T-helper 2 cell (primary cell): ENCODE measurements around the gene CFAP46.
"Not testable (repeated sequence)": the region's sequence is repeated elsewhere in the genome, so short reads cannot be mapped to it uniquely, and the experiment has no call there.

Experiments used
- DNase-seq, 5 experiments: peaks; one replicate each; pipeline versions ENCODE4 v3.0.0 to v3.0.0-alpha.2; 2012 to 2022

The CFAP46 gene

GRCh38 chr10:132912713-132913558 lies 29.4 kb downstream of the CFAP46 start:
- DNase-seq, result no peak

DNA sequence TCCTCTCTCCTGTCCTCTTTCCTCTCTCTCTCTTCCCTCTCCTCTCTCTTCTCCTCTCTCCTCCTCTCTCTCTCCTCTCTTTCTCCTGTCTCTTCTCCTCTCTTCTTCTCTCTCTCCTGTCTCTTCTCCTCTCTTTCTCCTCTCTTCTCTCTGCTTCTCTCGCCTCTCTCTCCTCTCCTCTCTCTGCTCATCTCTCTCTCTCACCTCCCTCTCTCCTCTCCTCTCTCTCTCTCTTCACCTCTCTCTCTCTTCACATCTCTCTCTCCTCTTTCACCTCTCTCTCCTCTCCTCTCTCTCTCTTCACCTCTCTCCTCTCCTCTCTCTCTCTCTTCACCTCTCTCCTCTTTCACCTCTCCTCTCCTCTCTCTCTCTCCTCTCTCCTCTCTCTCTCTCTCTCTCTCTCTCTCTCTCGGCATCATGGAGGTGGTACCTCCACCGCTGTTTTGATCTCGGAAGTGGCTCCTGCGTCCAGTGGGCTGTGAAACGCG lies 30.1 kb downstream of the CFAP46 start:
- DNase-seq, result no peak

DNA sequence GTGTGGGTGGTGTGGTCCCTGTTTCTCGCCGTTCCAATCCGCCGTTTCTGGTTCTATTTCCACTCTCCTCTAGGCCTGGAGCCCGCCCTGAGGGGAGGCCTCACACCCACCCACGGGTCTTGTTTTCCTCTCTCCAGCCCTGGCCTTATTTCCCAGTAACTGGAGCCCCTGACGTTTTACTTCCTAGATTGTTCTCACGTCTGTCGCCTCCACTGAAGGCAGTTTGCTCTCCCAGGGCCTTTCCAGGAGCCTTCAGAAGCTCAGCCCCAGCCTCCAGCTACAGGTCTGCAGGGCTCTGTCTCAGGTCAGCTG lies 30.6 kb downstream of the CFAP46 start:
- no peak for DNase-seq

DNA sequence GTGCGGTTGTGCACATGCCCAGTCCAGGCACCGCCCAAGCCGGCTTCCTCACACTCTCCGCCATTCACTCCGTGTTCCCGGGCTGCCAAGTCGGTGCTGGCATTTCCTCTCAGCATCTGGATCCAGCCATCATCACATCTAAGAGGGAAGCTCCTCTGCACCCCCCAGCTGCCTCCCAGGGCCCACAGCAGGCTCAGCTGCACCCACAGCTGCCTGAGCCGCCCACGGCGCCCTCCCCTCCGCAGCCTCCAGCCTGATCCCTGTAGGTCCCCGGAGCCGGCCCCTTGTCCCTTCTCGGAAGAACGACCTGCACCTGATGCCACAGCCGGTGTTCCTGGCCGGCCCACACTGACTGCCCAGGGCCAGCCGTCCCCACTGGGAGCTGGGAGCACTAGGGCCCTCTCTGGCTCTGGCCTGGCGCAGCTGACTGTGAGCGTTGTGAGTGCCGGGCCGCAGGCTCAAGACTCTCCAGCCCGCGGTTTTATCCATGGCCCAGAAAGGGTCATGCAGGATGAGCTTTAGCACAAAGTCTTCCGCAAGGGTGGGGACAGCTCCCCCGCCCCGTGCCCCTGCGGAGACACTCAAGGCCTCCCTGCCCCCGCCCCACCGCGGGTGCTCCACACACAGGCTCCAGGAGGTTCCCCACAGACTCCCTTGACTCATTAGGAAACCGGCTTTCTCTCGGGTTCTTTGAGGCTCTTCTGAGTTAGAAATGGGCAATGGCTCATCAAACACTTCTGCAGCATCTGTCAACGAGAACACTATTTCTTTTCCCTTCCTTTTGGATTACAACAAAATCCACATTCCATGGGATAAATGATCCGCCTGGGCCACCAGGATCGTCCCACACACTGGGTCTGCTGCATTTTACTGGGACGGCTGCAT lies 31.2 kb downstream of the CFAP46 start:
- DNase-seq, result no peak

- no peak for DNase-seq
These were observed 32.0 kb downstream of the CFAP46 start for GRCh38 chr10:132910186-132910880.

DNA sequence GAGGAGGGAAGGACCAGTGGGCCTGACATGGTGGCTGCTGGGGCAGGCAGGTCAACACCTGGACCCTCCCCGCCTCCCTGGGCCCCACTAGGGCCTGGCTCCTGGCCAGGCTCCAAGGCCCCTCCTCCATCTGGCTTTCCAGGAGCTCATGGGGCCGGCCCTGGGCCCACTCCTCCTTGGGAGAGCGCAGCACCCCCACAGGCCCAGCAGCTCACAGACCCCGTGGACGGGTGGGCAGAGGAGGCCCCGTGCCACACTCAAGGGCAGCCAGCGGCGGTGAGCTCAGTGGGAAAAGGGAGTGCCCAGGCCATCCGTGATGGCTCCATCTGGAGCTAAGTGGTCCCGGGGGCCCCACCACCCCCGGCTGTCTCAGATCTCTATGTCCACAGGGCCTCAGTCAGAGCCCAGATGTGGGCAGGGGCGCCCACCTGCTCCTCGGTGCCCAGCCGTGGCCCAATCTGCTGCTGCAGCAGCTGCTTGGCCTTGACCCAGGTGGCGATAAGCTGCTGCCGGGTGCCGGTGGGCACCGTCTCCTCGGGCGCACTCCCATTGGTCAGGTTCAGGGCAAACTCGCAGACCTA lies 32.8 kb downstream of the CFAP46 start:
- no peak for DNase-seq

GRCh38 chr10:132908621-132909295 lies 33.6 kb downstream of the CFAP46 start:
- no peak for DNase-seq

GRCh38 chr10:132907821-132908620 lies 34.3 kb downstream of the CFAP46 start:
- peak in 1 of 5 experiments; percentile 5 for DNase-seq

GRCh38 chr10:132906836-132907235 lies 35.5 kb downstream of the CFAP46 start:
- no peak for DNase-seq

GRCh38 chr10:132906106-132906505 lies 36.3 kb downstream of the CFAP46 start:
- no peak for DNase-seq

DNA sequence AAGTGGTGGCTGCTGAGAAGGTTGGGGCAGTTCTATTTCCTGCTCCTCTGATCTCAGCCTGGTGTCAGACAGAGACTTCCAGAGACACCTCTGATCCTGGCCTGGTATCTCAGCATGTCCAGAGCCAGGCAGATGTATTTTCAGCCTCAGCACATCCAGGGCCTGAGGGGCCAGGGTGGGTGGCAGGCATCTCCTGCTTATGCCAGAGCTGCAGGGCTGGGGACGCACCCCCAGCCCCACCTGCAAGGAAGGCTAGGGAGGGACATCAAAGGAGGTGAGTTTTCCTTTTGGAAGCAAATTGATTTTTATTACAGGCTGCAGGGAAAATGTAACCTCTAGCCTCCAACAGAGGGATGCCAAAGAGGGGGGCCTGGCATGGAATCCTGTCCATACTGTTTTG lies 36.7 kb downstream of the CFAP46 start:
- no peak for DNase-seq

- no peak for DNase-seq
These were observed 37.3 kb downstream of the CFAP46 start for GRCh38 chr10:132904814-132905649.

- DNase-seq, result peak in 1 of 5 experiments; percentile 13
These were observed 38.1 kb downstream of the CFAP46 start for GRCh38 chr10:132904181-132904813.

DNA sequence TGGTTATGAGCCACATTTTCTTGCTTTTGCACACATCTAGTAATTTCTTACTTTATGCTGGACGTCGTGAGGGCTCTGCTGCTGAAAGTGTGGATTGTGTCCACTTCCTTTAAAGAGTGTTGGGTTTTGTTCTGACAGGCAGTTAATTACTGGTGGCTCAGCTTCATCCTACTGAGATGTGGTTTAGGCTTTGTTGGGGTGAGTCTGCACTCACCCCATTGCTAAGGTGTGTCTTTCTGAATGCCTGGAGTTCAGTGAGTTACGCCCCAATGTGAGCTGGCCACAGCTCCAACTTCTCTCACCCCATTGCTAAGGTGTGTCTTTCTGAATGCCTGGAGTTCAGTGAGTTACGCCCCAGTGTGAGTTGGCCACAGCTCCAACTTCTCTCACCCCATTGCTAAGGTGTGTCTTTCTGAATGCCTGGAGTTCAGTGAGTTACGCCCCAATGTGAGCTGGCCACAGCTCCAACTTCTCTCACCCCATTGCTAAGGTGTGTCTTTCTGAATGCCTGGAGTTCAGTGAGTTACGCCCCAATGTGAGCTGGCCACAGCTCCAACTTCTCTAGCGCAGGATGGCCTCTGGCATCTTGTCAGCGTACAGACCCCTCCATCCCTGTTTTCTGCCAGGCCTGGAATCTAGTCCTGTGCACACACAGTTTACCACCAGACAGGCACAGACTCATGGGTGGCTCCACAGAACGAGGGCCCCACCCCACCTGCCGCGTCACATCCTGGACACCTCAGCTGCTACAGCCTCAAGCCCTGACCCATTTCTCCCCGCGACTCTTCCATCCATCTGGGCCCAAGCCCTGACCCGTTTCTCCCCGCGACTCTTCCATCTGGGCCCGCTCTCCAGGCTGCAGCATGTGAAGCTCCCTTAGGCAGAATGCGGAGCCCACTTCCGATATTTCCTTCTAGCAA lies 39.5 kb downstream of the CFAP46 start:
- not testable (repeated sequence) for DNase-seq

DNA sequence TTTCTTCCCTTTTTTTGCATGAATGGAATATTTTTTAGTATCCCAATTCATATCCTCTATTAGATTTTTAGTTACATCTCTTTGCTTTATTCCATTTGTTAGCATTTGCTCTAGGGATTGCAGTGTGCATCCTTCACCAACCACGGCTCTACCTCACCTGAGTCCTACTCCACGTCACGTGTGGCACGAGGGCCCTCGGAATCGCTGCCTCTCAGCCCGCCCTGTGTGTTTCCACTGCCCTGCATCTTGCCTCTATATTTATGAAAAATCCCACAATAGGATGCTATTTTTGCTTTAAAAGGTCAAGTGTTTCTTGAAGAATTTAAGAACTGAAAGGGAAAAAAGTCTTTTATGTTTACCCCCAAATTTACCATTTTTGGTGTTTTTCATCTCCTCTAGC lies 41.0 kb downstream of the CFAP46 start:
- DNase-seq, result no peak

DNA sequence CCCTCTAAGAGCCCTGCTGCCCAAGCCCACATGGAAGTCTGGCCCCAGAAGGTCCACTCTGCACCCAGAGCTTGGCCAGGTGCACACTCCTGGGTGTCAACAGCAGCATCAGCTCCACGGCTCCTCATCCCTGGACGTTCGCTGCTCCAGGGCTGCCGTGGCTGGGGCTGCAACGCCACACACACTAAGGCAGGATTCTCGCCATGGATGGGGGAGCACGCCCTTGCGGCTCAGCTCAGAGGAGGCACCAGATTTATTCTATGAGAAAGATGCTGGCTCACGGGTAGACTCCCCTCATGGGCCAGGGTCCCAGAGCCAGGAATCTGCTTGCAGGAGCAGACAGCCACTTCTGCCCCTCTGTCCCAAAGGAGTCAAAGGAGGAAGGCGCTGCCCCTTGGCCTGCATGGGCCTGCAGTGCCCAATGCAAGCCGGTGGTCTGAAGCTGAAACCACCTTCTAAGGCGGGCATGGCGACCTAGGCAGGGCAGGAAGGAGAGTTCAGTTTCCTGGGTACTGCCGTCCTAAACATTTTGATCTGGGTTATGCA lies 42.1 kb downstream of the CFAP46 start:
- DNase-seq, result no peak

GRCh38 chr10:132899751-132900065 lies 42.7 kb downstream of the CFAP46 start:
- no peak for DNase-seq

DNA sequence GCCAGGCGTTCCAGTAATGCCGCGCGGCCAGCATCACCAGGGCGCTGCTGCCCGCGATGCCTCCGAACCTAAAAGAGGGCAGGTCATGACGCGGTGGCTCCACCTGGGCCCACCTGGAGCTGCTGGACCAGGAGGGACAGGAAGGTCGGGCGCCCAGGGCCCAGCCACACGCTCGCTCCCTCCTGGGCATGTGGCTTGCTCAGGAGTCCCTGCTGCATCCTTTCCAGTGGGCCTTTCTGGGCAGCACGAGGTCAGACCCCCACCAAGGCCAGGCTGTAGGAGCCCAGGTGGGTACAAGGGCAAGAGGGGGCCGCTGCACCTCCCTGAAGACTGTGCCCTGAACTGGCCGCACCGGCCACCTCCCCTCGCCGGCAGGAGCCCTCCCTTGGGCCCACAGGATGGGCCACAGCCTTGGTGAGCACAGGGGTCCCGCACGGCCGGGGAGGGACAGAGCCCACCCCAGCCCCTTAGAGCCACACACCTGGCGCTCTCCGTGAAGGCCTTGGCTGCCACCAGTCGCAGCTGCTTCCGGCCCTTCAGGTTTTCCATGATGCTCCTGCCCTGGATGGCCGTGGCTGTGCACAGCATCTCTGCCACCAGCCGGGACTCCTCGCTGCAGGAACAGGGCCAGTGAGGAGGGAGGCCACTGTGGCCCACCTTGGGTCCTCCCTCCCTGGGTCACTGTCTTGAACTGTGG lies 43.2 kb downstream of the CFAP46 start:
- no peak for DNase-seq
